GM21360 (cell line): ENCODE measurements around the gene TP53I11.

Experiments used
- ATAC-seq: cut with Tn5 transposase; IDR thresholded peaks from one replicate; pipeline ENCODE4 v1.9.1; 2021; ENCODE audit warnings: mild to moderate bottlenecking, moderate library complexity; ENCODE audit not compliant: unreplicated experiment

TP53I11 gene

DNA sequence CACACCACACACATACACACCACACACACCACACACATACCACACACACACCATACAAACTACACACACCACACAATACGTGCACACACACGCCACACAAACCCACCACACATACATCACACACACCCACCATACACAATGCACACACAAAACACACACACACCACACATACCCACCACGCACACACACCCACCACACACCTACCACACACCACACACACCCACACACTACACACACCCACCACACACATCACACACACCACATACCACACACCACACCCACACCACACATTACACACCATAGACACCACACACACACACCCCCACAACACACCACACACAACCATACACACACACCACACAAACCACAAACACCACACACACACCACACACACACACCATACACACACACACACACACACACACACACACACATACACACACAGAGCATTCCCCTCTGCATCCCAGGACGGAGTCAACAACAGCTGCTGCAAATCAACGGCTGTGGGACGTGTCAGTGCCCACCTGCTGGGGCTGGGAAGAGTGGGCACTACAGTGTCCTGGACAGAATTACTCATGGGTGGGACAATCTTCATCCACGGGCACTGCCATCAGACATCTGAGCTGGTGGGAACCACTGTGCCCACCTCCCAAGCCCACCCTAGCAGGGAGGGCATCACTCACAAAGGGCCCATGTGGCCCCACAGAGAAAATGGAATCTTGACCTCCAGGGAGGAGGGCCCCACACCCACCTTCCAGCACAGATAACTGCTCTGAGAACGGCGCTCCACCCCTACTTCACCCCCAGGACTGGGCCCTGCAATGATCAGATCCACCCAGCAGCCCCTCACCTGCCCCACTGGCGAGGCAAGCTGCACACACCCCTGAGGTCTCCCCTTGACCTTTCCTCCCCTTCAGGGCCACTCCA lies 8.4 kb downstream of the TP53I11 start:
- no peak for ATAC-seq

GRCh38 chr11:44941259-44942021 lies 9.2 kb downstream of the TP53I11 start:
- ATAC-seq = no peak

DNA sequence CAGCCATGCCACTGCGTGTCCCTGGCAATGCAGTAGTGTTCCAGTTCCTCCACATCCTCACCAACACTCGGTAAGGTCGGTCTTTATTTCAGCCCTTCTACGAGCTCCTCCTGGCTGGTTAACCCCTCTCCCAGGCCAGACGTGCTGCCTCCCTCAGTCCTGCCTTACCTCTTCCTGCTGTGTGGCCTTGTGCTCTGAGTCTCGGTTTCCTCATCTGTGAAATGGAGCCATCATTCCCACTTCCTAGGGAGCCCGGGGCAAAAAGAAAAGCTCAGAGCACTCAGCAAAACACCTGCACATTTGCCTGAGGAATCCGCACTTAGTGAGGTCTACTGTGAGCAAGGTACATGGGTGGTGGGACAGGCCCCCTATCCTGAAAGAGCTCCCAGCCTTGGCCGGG lies 9.8 kb downstream of the TP53I11 start:
- no peak for ATAC-seq

DNA sequence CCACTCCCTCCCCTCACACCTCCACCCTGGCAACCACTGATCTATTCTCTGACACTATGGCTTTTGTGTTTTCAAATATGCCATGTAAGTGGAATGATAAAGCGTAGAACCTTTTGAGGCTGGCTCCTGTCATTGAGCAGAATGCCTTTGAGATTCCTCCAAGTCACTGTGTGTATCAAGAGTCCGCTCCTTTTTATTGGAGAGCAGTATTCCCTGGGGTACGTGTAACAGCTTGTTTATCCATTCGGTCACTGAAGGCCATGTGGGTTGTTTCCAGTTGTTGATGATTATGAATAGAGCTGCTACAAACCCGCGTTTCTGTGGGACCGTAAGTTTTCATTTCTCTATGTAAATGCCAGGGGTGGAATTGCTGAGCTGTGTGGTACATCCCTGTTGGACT lies 10.3 kb downstream of the TP53I11 start:
- ATAC-seq = no peak

GRCh38 chr11:44939673-44940395 lies 10.8 kb downstream of the TP53I11 start:
- no peak for ATAC-seq

DNA sequence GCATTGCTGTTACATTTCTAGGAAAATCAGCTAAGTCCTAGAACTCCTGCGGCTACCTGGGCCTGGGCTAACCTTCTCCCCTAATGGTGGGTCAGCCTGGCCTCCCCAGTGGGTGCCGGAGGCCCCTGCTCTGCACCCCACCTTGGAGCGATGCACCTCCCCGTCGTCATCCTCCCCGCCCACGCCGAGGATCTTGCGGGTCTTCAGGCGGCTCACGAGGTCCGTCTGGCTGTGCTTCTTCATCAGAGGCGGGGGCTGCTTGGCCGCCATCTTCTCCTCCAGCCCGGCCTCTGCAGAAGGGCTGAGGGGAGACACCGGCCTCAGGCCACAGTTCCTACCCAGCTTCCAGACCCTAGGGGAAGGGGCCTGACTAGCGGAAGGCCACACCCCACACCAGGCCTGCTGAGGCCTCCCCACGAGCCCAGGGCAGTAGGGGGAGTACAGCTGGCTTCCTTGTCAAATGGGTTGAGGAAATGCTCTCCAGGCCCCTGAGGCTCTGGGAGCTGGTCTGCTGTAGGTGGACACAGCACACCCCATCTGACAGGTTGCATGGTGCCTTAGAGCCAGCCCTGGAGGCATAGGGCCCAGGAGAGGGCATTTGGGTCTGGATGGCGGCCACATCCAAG lies 12.5 kb downstream of the TP53I11 start:
- ATAC-seq = no peak

DNA sequence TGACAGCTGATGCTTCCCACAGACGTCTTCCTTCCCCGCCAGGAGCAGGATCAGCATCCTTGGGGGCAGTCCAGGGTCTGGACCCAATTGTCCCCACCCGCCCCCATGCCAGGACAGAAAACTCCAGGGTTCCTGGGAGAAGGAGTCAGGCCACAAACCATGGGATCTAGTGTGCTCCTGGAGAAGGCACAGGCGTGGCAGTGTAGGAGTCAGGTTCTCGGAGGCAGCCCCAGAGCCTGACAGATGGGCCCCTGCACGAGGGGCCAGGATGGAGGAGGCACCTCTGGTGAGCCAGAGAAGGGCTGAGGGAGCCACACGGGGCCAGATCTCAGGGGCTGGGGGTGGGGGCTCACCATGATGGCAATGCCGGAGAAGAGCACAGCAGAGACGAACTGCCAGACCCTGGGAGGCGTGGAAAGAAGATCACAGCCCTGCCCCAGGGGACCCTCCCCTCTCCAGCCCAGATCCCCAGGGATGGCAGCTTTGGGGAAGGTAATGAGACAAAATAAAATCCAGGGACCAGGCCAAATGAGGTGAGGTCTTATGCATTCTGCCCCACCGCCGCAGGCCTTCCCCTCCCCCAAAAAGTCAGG lies 13.6 kb downstream of the TP53I11 start:
- no peak for ATAC-seq

- ATAC-seq = peak; percentile 77
Observed at GRCh38 chr11:44936525-44936924, 14.2 kb downstream of the TP53I11 start.

- ATAC-seq = no peak
Observed at GRCh38 chr11:44934735-44935250, 15.9 kb downstream of the TP53I11 start.

- no peak for ATAC-seq
Observed at GRCh38 chr11:44934110-44934509, 16.6 kb downstream of the TP53I11 start.

- no peak for ATAC-seq
Observed at GRCh38 chr11:44931466-44931865, 19.2 kb downstream of the TP53I11 start.

DNA sequence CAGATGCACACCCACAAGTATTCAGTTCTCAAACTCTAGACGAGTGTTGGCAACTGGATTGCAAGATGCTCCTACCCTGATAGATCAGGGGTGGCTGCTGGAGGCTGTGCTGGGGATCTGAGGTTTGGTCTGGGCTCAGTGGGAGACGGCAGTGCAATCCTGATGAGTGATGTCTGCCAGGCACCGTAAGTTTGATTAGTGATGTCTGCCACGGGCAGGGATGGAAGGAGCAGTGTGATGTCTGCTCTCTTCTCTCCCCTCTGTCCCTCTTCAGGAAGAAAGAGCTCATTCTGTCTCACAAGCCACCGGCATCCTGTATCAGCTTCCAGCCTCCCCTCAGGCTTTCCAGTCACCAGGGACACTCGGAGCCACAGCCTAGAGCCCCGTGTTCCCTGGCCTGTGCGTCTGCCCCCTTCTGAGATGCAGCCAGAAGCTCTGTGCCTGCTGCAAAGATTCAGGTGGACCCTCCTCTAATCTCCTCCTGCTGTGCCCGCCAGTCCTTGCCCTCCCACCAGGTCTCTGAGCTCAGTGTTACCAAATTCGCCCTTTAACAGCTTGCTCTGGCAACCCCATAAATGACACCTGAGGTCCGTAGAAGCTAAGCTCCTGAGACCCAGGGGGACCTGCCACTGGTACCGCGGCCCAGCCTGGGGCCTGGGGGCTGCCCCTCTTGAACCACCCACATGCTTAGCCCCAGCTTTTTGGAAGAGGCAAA lies 19.9 kb downstream of the TP53I11 start:
- no peak for ATAC-seq

GRCh38 chr11:44928816-44929215 lies 21.9 kb downstream of the TP53I11 start:
- no peak for ATAC-seq

DNA sequence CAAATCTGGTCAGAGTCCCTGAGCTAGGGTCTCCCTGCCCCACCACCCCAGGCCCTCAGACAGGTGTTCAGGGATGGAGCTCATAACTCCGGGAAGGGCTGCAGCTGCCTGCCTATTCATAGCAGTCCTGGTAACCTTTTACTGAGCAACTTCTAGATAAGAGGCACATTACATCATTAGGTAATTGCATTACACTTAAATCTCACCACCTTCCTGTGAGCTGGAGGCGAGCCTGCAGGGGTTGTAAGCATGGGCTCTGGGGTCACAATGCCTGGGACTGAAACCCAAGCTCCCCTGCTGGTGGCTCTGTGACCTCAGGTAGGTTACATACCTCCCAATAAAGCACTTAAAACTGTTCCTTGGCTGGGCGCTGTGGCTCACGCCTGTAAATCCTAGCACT lies 22.5 kb downstream of the TP53I11 start:
- no peak for ATAC-seq

GRCh38 chr11:44927174-44927661 lies 23.5 kb downstream of the TP53I11 start:
- ATAC-seq = no peak

GRCh38 chr11:44926036-44926435 lies 24.6 kb downstream of the TP53I11 start:
- ATAC-seq = no peak

DNA sequence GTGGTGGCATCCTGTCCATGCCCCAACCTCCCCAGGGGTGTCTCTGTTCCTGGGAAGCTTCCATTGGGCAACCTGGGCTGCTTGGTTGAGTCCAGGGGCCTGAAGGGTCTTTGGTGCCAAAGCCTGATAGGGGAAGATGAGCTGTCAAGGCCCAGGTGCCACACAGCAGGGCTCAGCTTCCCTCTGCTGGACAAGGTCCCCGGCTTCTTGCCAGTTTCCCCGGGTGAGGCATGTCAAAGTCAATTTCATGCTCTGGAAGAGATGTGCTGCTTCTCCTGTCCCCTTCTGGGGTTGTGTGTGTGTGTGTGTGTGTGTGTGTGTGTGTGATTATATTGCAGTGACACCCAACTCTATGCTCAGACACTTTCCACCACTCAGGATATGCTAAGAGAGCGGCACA lies 26.9 kb downstream of the TP53I11 start:
- ATAC-seq = no peak

- no peak for ATAC-seq
Observed at GRCh38 chr11:44923115-44923514, 27.6 kb downstream of the TP53I11 start.

GRCh38 chr11:44920451-44920850 lies 30.2 kb downstream of the TP53I11 start:
- no peak for ATAC-seq
